IMR-90 (cell line): Measurements from ENCODE around the gene BBS12. TPM values are rescaled to one million over a fixed set of nuclear protein-coding genes. Genes with fewer than 3 reads are reported as not detected.
A peak's percentile ranks its signal among the peaks of the same experiment; 100 is the strongest.

ENCODE experiments used
- ATAC-seq: fragments of 200-7000 bp; cut with Tn5 transposase; 2 replicates; pipeline ENCODE4 v1.9.1; 2020; ENCODE audit warnings: low read depth, mild to moderate bottlenecking, moderate library complexity
- BruUV-seq: library from RNA; stranded (reverse); fragments of 400-500 nt; replicated peaks from 2 replicates; lab custom pipeline; 2021; lab: Mats Ljungman, UMichigan
- CTCF ChIA-PET: fragments of 300-600 bp; formaldehyde crosslinking; extraction: SDS; loops from one replicate; lab custom pipeline; 2021; ENCODE audit warnings: antibody characterized with exemption; lab: Yijun Ruan, JAX
- POLR2A ChIA-PET: fragments of 300-600 bp; sonication (Branson Sonifier 250); formaldehyde crosslinking; loops from one replicate; lab custom pipeline; 2022; ENCODE audit warnings: antibody characterized with exemption; ENCODE audit not compliant: unreplicated experiment; lab: Charles Lee
- DNase-seq: peaks from one replicate; pipeline ENCODE4 v3.0.0; 2013
- H2AFZ ChIP-seq: replicated peaks from 2 replicates; pipeline ENCODE3; 2013; ENCODE audit warnings: low read length, mild to moderate bottlenecking; ENCODE audit not compliant: poor library complexity
- H2AK5ac ChIP-seq: 2 replicates; pipeline ENCODE4 v1.6.1; 2013; ENCODE audit warnings: low read depth, low read length, inconsistent platforms
- H2AK9ac ChIP-seq: replicated peaks from 2 replicates; pipeline ENCODE3; 2013; ENCODE audit warnings: mild to moderate bottlenecking, low read depth, low read length, moderate library complexity; ENCODE audit not compliant: poor library complexity
- H2BK120ac ChIP-seq: 2 replicates; pipeline ENCODE4 v1.6.1; 2013; ENCODE audit warnings: low read depth, low read length, inconsistent platforms
- H2BK15ac ChIP-seq: 3 replicates; pipeline ENCODE4 v1.6.1; 2013; ENCODE audit warnings: low read depth, low read length, inconsistent platforms
- H2BK20ac ChIP-seq: 2 replicates; pipeline ENCODE4 v1.6.1; 2013; ENCODE audit warnings: low read depth, mild to moderate bottlenecking, inconsistent platforms, low read length, moderate library complexity
- H2BK5ac ChIP-seq: 2 replicates; pipeline ENCODE4 v1.6.1; 2013; ENCODE audit warnings: mild to moderate bottlenecking, low read depth, low read length, inconsistent platforms; ENCODE audit not compliant: poor library complexity, severe bottlenecking
- H3K14ac ChIP-seq: replicated peaks from 2 replicates; pipeline ENCODE4 v1.6.1; 2013; ENCODE audit warnings: low read depth, low read length, inconsistent platforms
- H3K18ac ChIP-seq: 2 replicates; pipeline ENCODE4 v1.6.1; 2013; ENCODE audit warnings: low read depth, low read length, control low read depth
- H3K23ac ChIP-seq: 2 replicates; pipeline ENCODE4 v1.6.1; 2013; ENCODE audit warnings: low read depth, low read length, inconsistent platforms
- H3K27ac ChIP-seq: 2 replicates; pipeline ENCODE4 v1.5.1; 2013; ENCODE audit warnings: mild to moderate bottlenecking, control low read depth, low read length; ENCODE audit not compliant: insufficient read depth
- H3K27me3 ChIP-seq: 2 replicates; pipeline ENCODE4 v1.6.1; 2013; ENCODE audit warnings: low read length; ENCODE audit not compliant: control insufficient read depth, insufficient read depth
- H3K36me3 ChIP-seq: 2 replicates; pipeline ENCODE4 v1.6.1; 2013; ENCODE audit warnings: low read length, mixed read lengths; ENCODE audit not compliant: control insufficient read depth, insufficient read depth
- H3K4ac ChIP-seq: 2 replicates; pipeline ENCODE4 v1.6.1; 2013; ENCODE audit warnings: low read depth, low read length, inconsistent platforms
- H3K4me1 ChIP-seq: 2 replicates; pipeline ENCODE4 v1.6.1; 2013; ENCODE audit warnings: low read length, mixed read lengths; ENCODE audit not compliant: control insufficient read depth, insufficient read depth
- H3K4me2 ChIP-seq: 2 replicates; pipeline ENCODE4 v1.6.1; 2013; ENCODE audit warnings: low read depth, mild to moderate bottlenecking, control low read depth, low read length, moderate library complexity
- H3K4me3 ChIP-seq: 2 replicates; pipeline ENCODE4 v1.5.1; 2013; ENCODE audit warnings: low read depth, mild to moderate bottlenecking, control low read depth, low read length, moderate library complexity; ENCODE audit not compliant: insufficient read depth
- H3K56ac ChIP-seq: 2 replicates; pipeline ENCODE4 v1.6.1; 2013; ENCODE audit warnings: low read length, inconsistent platforms; ENCODE audit not compliant: insufficient read depth; ENCODE audit errors: extremely low read depth
- H3K79me1 ChIP-seq, 2 experiments: 2 replicates each; pipeline ENCODE4 v1.6.1; 2013; ENCODE audit warnings: low read length in 2 of 2, inconsistent platforms in 1 of 2, low read depth in 1 of 2
- H3K9ac ChIP-seq: 2 replicates; pipeline ENCODE4 v1.6.1; 2013; ENCODE audit warnings: low read depth, low read length, control low read depth
- H3K9me1 ChIP-seq: 2 replicates; pipeline ENCODE4 v1.6.1; 2013; ENCODE audit warnings: low read length, inconsistent platforms; ENCODE audit not compliant: insufficient read depth
- H3K9me3 ChIP-seq: 2 replicates; pipeline ENCODE4 v1.6.1; 2013; ENCODE audit warnings: low read length; ENCODE audit not compliant: control insufficient read depth, insufficient read depth
- H4K20me1 ChIP-seq: 2 replicates; pipeline ENCODE4 v1.6.1; 2013; ENCODE audit warnings: low read length, inconsistent platforms; ENCODE audit not compliant: insufficient read depth
- H4K5ac ChIP-seq: 2 replicates; pipeline ENCODE4 v1.6.1; 2013; ENCODE audit warnings: mild to moderate bottlenecking, low read depth, low read length, control low read depth
- H4K8ac ChIP-seq, 2 experiments: 2 replicates each; pipeline ENCODE4 v1.6.1; 2013; ENCODE audit warnings: low read depth in 2 of 2, low read length in 2 of 2, control low read depth in 1 of 2, inconsistent platforms in 1 of 2
- H4K91ac ChIP-seq: 2 replicates; pipeline ENCODE4 v1.6.1; 2013; ENCODE audit warnings: low read depth, low read length, inconsistent platforms; ENCODE audit not compliant: insufficient read depth
- BHLHE40 ChIP-seq: fragments of 150-350 bp; IDR thresholded peaks from 2 replicates; pipeline ENCODE4 v1.6.1; 2016; ENCODE audit warnings: mild to moderate bottlenecking, low read depth, low read length
- CHD1 ChIP-seq: IDR thresholded peaks from 2 replicates; pipeline ENCODE4 v1.6.1; 2012; ENCODE audit warnings: low read depth, low read length, improper control_type of control experiment
- CTCF ChIP-seq: conservative IDR thresholded peaks from 2 replicates; pipeline ENCODE4 v1.5.1; 2012; ENCODE audit warnings: mild to moderate bottlenecking, low read depth, low read length, improper control_type of control experiment
- ELK1 ChIP-seq: fragments of 150-350 bp; IDR thresholded peaks from 2 replicates; pipeline ENCODE4 v1.6.1; 2016; ENCODE audit warnings: low read depth, mild to moderate bottlenecking, low read length, moderate library complexity, borderline replicate concordance
- MAFK ChIP-seq: IDR thresholded peaks from 2 replicates; pipeline ENCODE4 v1.6.1; 2012; ENCODE audit warnings: low read depth, low read length, improper control_type of control experiment
- MAZ ChIP-seq: IDR thresholded peaks from 2 replicates; pipeline ENCODE4 v1.6.1; 2012; ENCODE audit warnings: low read depth, mild to moderate bottlenecking, low read length, improper control_type of control experiment, moderate library complexity, borderline replicate concordance
- MXI1 ChIP-seq: IDR thresholded peaks from 2 replicates; pipeline ENCODE4 v1.6.1; 2012; ENCODE audit warnings: low read depth, mild to moderate bottlenecking, low read length, moderate library complexity, borderline replicate concordance
- POLR2A ChIP-seq: IDR thresholded peaks from 2 replicates; pipeline ENCODE4 v1.6.1; 2012; ENCODE audit warnings: mild to moderate bottlenecking, low read depth, low read length
- RFX5 ChIP-seq: IDR thresholded peaks from 2 replicates; pipeline ENCODE4 v1.8.0; 2012; ENCODE audit warnings: low read depth, mild to moderate bottlenecking, low read length, moderate library complexity
- USF2 ChIP-seq: fragments of 150-350 bp; IDR thresholded peaks from 2 replicates; pipeline ENCODE4 v1.6.1; 2017; ENCODE audit warnings: mild to moderate bottlenecking, antibody characterized with exemption, low read length, low read depth
- WGBS, 2 experiments: methylation state at CpG; one replicate each; pipeline versions ENCODE4 v1.1.5 to v1.1.7; 2013; ENCODE audit warnings: missing lambda C conversion rate in 2 of 2; ENCODE audit not compliant: insufficient read length in 1 of 2; ENCODE audit errors: extremely low coverage in 2 of 2; 5-methylcytosine and 5-hydroxymethylcytosine counted together
- dilution Hi-C: fragments of 300-500 bp; cut with HindIII; formaldehyde crosslinking; loops from one replicate; pipeline ENCODE4 v1.14.3; 2018; ENCODE audit warnings: low sequenced_read_pairs; ENCODE audit not compliant: unreplicated experiment
- in situ Hi-C: fragments of 300-500 bp; cut with MboI; formaldehyde crosslinking; loops from 3 replicates; pipeline ENCODE4 v1.14.3; 2019; ENCODE audit warnings: low sequenced_read_pairs, inconsistent platforms, mixed read lengths
- intact Hi-C: fragments of 100-400 bp; cut with micrococcal nuclease; formaldehyde crosslinking; loops from 2 replicates; pipeline ENCODE4 v1.10.0; 2022
- polyA plus RNA-seq, 3 experiments: library from polyadenylated mRNA; depleted of rRNA; stranded (reverse); fragments of >200 nt; gene quantifications; 2 replicates each; pipeline ENCODE4 v1.2.3, GENCODE V29; 2012; ENCODE audit warnings: low replicate concordance in 1 of 3
- total RNA-seq: library from RNA; depleted of rRNA; stranded (reverse); fragments of >200 nt; gene quantifications from 2 replicates; pipeline ENCODE4 v1.2.3, GENCODE V29; 2012

Gene BBS12
- total and polyA plus RNA-seq, 2 of the 4 experiments (the other 2 are of a cell fraction), result 1.1 to 5.9 TPM

GRCh38 chr4:122776916-122777315 lies 44.4 kb downstream of the BBS12 start:
- dilution Hi-C loops, result no loop called here

More at GRCh38 chr4:122776916-122777315, 44.4 kb downstream of the BBS12 start:
- peak overlapping the region in 1 of 2 experiments; percentile 74; a peak in 2 of 4 replicates for H4K8ac ChIP-seq
- peak overlapping the region; percentile 84 for H2BK15ac ChIP-seq
- no peaks in the 10 kb centered on the region for H3K36me3 ChIP-seq
- peaks cover 4% of the 10 kb centered on the region; the same call in 1 of the 2 replicates for H3K9me1 ChIP-seq
- peak overlapping the region; percentile 90; the same call in 1 of the 2 replicates for H3K23ac ChIP-seq
- ATAC-seq, result no peak
- no peak overlapping the region for H2AFZ ChIP-seq
- peak overlapping the region; percentile 85 for H3K14ac ChIP-seq
- 0 out of 4 replicates have a peak, but pooled peaks cover 0 to 2% of the 10 kb centered on the region in 2 experiments for H3K79me1 ChIP-seq
- H3K56ac ChIP-seq, result no peak overlapping the region; the same call in 1 of the 2 replicates
- BruUV-seq, result no TSS peak
- H2BK20ac ChIP-seq, result peak overlapping the region; percentile 90
- no peak overlapping the region for H3K4me3 ChIP-seq
- ChIA-PET POLR2A (no interaction called here), CTCF (interaction anchor here (0.8 kb wide), 1 partner anchor 13 kb away, joined by 3 read pairs; no protein-coding TSS in a partner anchor)
- no peak overlapping the region for H3K27ac ChIP-seq
- intact Hi-C loops, result no loop called here
- peak overlapping the region; percentile 79 for H3K4ac ChIP-seq
- H3K9ac ChIP-seq, result no peak overlapping the region
- in situ Hi-C loops, result no loop called here
- H2BK120ac ChIP-seq, result peak overlapping the region; percentile 93
- no peaks in the 10 kb centered on the region for H4K20me1 ChIP-seq
- peak overlapping the region; percentile 74; the same call in 1 of the 2 replicates for H4K91ac ChIP-seq
- DNase-seq, result no peak
- H3K27me3 ChIP-seq, result no peaks in the 10 kb centered on the region
- H3K18ac ChIP-seq, result peak overlapping the region; percentile 89
- H4K5ac ChIP-seq, result peak overlapping the region; percentile 75; the same call in 1 of the 2 replicates
- no CpG with 5 or more reads among the region's 4 CpGs for WGBS, 2 experiments
- peak overlapping the region; percentile 72 for H2BK5ac ChIP-seq
- no peak for TF ChIP-seq CTCF
- no peak for TF ChIP-seq POLR2A
- no peak for TF ChIP-seq CHD1
- TF ChIP-seq RFX5, result no peak
- no peak for TF ChIP-seq MAZ
- no peak for TF ChIP-seq MAFK
- TF ChIP-seq ELK1, result no peak
- no peak for TF ChIP-seq BHLHE40
- no peak for TF ChIP-seq USF2
- no peak for TF ChIP-seq MXI1
- no peaks in the 10 kb centered on the region for H3K9me3 ChIP-seq
- H3K4me2 ChIP-seq, result no peak overlapping the region
- H2AK9ac ChIP-seq, result no peak overlapping the region
- H2AK5ac ChIP-seq, result peak overlapping the region; percentile 55; the same call in 1 of the 2 replicates
- peaks cover 16% of the 10 kb centered on the region for H3K4me1 ChIP-seq
